ENCODE measurements around the gene FIBCD1.

The FIBCD1 gene

DNA sequence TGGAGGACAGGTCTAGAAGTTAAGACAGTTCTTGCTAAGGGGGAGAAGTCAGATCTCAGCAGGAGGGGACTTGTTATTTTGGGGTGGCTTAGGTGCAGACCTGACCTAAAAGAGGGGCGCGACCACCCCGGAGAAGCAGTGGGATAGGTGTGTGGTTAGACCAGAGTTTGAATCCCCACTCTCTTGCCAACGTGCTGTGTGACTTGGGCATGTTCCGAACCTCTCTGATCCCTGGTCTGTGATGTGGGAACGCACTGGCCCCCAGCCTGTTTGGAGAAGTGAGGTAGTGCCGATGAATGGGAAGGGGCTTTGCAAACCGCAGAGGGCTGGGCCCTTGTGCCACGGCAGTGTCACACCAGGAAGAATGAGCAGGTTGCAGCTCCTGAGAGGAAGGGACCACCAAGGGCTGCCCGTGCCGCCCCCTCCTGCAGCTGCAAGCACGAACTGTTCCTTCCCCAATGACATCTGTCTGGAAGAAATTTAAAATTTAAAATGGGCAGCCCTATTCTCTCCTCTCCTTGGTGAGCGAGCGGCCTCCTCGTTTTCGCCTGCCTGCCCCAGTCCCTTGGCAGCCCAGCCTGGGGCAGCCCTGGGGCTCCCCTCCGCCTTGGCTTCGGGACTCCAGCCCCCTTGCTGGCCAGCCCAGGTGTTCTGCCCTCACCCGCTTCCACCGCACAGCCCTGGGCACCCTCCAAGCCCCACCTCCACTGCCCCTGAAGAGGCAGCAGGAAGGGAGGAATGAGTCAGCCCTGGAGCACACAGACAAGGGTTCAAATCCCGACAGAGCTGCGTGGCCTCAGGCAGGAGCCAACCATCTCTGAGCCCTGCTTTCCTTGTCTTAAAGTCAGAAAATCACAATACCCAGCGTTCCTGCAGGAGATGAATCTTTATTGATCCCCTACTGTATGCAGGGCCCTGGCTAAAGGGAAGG, 1.6 kb downstream of the FIBCD1 start:
- DNase-seq (ENCODE audit: low read depth in 3 of 3, low spot score in 1 of 3), result no peak

DNA sequence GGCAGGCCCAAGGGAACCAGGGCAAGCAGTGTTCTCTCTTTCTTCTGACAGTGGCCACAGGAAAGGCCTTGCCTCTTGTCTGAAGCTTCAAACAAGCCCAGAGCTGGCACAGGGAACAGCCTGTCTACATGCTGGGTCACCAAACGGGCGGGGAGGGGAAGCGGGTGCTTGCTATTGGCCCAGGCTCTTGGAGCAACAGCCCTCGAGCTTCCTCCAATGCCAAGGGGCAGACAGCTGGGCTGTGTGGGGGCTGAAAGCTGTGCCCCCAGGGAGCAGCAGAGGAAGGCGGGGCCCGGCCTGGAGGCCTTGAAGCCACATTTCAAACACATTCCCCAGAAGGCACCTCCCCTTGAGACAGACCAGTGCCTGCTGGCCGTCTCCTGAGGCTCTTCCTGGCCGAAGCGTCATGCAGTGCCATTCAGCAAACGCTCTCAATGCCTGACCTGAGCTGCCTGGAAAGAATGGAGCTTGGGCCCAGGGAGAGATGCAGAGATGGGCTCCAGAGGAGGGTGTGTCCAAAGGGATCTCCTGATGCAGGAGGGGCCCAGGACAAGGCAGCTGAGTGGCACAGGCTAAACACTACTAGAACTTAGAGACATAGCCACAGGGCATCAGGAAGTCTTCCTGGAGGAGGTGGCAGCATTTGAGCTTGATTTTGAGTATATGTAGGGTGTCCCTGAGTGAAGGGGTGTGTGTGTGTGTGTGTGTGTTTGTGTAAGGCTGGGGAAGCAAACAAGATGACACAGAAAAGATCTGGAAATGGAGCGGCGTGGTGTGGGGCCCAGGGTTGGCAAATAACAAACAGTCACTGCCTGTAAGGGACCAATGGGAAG, 2.5 kb downstream of the FIBCD1 start:
- DNase-seq (ENCODE audit: low read depth in 3 of 3, low spot score in 1 of 3), result no peak

DNA sequence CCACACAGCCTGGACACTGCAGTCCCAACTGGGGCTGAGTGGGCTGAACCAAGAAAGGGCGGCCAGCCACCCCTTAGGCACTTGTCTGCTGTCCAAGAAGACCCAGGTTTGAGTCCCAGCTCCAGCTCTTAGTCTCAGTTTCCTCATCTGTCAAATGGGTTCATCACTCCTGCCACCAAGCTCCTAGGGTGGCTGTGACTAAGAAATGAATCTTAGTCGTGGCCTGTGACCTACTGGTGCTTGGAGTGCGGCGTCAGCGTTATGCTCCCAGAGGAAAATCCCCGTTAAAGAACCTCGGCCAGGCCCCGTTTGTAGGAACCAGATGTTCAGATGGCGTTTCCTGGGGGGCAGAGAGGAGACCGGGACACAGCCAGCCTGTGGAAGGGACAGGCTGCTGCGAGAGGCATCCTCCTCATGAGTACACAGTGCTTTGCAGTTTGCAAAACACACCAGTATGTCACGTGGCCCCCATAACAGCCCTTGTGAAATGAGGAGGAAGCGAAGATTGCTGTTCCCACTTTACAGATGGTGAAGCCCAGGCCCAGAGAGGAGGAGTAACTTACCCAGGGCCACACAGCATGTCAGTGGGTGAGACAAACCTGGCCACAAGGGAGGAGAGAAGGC, 3.3 kb downstream of the FIBCD1 start:
- DNase-seq (ENCODE audit: low read depth in 3 of 3, low spot score in 1 of 3), result no peak

DNA sequence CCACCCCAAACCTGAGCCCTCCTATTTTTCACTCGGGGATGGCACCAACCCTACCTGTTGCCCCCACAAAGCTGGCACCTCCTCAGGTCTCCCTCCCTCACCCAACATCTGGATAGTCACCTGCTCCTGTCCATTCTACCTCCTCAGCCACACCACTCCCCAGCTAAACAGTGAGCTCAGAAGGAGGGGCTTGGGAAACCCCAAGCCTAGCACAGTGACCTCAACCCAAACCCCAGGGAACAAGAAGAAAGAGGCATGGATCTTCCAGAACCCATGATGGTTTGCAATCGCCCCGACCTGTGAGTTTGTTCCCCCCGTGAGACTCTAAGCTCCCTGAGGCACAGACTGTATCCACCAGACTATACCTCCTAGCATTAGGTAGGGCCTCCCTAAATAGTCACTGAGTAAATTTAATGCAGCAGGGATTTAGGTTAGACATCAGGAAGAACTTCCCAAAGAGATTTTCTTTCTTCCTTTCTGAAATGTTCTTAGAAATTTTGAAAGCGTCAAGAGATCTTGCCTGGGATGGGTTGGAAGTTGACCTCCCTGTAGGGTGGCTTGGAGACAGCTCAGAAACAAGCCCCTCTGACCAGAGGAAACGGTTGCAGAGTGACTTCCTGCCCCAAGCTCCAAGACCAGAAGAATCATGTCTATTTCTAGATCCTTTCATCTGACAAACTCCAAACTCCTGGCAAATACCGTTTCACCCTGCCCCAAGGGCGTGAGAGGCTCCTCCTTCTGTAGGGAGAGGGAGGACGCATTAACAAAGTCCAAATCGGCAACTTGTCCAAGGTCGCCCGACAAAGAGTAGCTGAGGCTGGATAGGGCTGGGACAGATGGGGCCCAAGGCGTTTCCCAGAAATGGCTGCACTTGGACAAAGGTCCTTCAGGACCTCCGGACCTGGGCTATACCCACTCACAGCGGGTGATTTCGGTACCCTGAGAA, 4.1 kb downstream of the FIBCD1 start:
- DNase-seq (ENCODE audit: low read depth in 3 of 3, low spot score in 1 of 3), result no peak

DNA sequence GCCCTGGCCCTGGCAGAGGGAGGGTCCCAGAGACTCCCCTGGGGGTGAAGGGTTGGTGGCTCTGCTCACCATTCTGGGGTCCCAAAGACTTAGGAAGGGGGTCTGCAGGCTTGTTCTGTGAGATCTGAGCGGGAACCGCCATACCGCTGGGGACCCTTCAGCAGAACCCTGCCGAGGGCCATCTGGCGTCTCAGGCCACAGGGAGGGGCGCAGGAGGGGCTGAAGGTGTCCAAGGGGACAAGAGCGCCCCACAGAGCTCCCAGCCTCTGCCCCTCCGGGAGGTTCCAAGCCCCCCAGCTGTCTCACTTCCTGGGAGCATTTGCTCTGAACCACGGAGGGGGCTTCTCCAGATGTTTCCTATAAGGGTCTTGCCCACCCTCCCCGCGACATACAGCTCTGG, 4.8 kb downstream of the FIBCD1 start:
- DNase-seq (ENCODE audit: low read depth in 3 of 3, low spot score in 1 of 3), result no peak

DNA sequence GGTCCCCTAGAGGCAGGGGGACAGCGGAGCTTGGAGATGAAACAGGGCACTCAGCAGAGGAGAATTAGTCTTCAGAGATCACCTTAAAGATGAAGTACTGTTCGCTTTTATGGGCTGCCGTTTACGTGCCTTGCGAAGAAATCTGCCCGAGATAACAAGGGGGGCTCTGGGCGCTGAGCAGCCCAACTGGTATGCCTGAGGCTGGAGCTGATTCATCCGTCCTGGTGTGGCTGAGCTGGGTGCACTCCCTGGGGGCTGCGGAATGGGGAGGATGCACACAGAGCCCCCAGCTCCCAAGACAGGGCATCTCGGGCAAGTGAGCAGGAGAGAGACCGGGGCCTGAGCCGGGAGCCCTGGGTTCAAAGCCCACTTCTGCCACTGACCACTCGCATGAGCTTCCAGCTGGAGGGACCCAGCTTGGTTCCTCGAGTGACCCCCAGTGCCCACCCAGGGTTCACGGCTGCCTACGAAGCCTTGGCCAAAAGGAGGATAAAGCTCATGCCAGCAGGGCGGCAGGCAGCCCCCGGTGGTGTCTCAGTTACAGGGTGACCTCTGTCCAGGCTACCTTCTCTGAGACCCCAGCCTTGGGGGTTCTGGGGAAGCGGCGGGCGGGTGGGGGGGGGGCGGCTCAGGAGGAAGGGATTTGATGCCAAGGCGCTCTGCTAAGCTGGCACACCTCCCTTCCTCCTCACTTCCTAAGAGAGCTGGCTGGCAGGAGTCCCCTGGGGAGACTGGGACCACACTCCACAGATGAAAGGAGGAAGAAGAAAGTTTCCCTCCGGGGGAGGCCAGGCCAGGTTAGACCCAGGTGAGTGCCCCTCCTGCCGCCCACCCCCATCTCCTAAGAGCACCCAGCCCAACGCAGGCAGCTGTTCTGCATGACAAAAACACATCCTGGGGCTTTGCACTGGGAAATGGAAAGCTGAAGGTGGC, 5.7 kb downstream of the FIBCD1 start:
- no peak for DNase-seq (ENCODE audit: low read depth in 3 of 3, low spot score in 1 of 3)

DNA sequence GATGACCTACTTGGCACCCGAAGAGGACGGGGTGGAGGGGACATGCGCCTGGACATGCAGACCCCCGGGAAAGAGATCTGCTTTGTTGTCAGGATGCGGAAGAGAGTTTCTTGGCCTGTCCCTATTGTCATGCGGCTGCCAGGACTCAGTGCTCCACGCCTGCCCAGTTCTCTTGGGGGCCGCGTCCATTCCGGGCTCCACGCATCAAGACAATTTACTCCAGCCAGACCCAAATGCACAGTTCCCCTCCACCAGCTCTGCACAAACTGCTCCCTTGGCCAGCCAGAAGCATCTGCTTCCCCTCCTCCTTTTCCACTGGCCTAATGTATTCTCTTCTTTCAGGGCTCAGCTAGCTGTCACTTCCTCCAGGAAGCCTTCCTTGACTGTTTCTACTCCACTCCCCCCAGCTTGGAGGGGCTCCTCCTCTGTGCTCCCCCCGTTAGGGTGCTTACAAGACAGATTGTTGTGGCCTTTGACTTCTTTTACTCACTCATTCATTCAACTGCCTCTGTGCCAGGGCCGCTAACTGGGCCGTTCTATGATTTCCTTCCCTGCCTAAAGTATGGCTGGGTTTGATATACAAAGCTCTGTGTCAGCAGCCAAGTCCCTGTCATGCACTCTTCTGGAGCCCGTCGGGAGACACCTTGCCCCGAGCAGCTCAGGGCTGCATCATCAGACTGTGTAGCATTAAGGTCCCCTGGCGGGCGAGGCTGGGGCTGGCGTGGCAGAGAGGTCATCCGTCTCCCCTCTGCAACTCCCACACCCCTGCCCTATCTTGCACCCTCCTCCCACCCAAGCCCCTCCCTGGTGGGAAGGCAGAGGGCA, 6.6 kb downstream of the FIBCD1 start:
- no peak for DNase-seq (ENCODE audit: low read depth in 3 of 3, low spot score in 1 of 3)

DNA sequence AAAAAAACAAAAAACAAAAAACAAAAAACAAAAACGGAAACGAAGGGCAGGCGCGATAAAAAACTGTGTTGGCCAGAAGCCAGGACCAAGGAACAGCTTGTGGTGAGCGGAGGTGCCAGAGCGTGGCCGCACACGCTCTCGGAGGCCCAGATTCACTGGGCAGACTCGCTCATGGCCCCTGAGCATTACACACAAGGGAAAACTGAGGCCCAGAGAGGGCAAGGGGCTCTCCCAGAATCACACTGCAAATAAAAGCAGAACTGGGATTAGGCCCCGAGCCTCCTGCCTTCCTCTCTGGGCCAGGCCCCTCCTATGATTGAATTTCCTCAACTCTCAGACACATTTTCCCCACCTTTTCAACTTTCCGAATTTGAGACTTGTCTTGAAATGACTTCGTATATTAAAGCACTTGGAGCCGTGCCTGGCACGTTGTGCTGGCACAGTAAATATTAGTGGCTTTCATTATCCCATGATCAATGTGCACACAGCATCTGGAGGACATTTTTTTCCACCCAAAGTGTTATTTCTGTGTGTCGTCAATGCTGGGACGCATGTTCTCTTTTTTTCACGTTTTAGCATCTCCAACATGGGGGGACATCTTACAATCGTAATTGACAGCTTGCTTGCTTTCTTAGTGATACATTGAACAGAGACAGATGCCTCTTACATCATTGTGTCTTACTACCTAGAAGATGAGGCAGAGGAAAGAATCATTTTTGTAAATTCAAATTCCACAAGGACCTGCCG, 7.4 kb downstream of the FIBCD1 start:
- DNase-seq (ENCODE audit: low read depth in 3 of 3, low spot score in 1 of 3), result no peak

DNA sequence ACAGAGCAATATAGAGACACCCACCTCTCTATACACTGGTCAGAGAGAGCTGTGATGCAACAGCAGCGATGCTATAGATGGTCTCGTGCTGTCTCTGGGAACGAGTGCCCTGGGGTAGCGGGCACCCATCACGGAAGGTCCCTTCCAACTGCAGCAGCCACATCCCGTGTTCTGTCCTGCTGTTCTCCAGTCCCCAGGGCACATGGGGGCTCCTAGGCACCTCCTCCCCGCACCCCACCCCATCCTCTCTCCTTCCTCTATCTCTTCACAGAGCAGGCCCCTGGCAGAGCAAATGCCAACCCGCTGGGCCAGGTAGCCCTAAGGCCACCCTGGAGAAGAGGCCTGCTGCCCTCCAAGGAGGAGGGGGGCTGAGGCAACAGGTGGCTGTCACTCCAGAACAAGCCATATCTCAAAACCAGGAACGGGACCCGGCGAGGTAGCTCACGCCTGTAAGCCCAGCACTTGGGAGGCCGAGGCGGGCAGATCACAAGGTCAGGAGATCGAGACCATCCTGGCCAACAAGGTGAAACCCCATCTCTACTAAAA, 8.2 kb downstream of the FIBCD1 start:
- DNase-seq (ENCODE audit: low read depth in 3 of 3, low spot score in 1 of 3), result no peak

DNA sequence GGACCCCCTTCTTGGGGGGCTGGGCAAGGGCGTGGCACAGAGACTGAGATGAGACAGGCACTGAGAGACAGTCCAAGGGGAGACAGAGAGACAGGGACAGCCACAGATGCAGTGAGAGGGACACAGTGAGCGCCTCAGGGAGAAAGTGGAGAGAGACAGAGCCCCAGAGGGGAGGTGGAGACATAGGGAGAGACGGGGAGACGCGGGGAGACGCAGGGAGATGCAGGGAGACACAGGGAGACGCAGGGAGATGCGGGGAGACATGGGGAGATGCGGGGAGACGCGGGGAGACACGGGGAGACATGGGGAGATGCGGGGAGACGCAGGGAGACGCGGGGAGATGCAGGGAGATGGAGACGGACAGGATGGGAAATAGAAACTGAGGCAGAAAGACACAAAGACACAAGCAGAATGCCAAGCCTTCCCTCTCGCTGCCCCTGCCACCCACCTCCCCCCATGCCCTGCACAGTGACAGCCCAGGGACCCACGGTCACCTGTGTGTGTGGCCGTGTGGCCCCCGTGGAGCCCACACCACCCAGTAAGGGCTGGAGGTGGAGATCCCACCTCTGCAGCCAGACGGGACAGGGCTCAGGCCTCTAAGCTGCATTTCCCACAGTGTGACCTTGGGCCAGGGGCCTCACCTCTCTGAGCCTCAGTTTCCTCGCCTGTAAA, 8.8 kb downstream of the FIBCD1 start:
- no peak for DNase-seq (ENCODE audit: low read depth in 3 of 3, low spot score in 1 of 3)

DNA sequence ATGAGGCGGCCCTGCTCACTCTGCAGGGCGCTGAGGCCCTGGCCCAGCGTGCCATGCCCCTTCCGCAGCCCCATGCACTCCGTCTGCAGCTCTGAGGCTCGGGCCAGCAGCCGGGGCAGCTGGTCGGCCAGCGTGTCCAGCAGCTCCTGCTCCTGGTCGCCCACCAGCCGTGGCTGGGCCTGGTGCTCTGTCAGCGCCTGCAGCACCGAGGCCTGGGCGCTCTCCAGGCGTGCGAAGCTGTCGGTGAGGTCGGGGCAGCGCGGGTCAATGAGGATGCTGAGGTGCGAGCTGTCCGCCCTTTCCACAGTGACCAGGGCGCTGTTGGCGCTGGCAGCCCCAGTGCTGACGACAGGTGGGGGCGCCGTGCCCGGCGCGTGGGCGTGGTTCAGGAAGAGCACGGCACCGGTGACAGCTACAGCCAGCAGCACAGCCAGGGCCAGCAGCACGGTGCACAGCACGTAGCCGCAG, 9.4 kb downstream of the FIBCD1 start:
- no peak for DNase-seq (ENCODE audit: low read depth in 3 of 3, low spot score in 1 of 3)

DNA sequence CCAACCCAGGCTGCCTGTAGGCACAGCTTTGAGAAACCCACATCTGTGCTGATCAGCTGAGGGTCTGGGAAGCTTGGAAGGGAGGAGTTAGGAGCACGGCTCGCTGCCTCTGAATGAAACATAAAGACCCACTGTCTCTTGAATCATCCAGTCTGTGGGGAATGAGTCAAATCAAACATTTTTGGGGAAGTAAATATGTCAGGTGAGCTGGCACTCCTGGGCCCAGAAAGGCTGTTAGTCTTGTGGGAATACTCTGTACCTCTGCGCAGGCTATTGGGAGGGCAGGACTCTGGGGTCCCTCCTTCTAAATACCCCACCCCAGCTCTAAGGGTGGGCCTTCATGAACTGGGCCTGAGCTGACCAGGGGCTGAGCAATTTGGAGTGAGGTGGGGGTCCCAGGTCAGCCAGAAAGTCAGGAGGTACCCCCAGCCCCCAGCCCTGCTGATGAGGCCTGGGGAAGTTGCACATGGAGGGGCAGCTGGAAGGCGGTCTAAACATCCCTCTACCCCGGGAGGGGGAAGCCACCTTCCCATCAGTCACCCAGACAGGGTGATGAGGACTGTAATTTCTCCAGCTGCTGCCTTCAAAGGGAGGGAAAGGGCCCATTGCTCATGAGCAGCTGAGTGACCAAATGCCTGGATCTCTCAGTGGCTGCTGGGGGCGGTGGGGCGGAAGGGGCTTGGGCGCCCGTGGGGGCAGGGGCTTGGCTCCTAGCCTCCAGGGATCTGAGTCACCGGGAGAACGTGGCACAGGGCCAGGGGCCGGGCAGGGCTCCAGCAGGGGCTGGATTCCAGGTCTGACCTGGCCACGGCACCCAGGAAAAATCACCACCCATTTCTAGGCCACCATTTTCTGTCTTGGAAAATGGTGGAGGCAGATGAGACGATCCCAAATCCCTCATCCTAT, 10.8 kb downstream of the FIBCD1 start:
- no peak for DNase-seq (ENCODE audit: low read depth in 3 of 3, low spot score in 1 of 3)

DNA sequence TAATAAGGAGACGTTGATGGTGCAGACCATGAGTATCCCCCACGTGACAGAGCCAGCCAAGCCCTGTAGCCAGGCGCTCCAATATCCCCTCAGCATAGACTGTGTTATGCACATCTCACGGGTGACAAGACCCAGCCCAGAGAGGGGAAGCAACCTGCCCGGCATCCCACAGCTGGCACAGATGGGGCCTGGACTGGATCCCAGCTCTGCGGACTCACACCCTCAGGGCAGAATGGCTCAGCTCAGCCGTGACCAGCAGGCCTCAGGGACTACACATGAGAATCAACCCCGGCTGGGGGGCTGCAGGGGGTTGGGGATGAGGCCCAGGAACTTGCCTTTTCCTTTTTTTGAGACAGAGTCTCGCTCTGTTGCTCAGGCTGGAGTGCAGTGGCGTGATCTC, 11.7 kb downstream of the FIBCD1 start:
- no peak for DNase-seq (ENCODE audit: low read depth in 3 of 3, low spot score in 1 of 3)

DNA sequence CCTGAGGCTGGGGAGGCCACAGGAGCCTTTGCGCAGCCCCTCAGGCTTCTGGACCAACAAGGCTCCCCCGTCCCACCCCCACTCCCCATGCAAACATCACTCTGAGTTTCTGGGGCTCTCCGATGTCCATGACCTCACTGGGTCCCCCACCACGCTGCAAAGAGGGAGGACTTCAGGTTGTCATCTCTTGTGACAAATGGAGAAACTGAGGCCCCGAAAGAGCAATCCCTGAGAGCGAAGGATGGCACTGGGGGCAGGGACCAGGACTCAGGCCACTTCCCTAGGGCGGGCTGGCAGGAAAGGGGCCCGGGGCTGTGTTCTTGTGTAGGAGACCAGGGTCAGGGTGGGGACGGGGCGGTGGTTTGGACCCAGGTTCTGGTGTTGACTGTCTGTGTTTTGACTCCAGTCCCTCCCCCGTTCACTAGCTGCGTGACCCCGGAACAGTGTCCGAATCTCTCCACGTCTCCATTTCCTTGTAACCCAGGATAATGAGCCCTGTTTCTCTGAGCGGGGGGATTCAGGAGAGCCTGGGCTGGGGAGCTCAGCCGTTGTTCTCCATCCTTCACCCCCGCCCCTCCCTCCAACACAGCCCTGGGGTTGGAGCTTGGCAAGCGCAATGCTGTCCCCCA, 13.9 kb downstream of the FIBCD1 start:
- no peak for DNase-seq (ENCODE audit: low read depth in 3 of 3, low spot score in 1 of 3)

DNA sequence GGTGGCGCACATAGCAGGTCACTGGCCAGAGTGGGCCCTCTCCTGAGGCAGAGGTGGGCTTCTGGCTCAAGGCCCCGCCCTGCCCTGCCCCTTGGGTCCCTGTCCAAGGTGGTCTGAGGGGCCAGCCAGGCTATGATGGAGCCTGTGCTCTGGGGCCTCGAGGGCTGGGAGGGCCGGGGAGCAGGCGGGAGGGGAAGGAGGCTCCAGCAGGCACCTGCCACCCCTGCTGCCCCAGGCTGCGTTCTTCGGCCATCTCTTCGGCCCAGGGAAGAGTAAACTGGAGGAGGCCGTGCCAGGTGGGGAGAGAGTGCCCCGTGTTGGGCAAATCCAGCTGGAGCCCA, 14.6 kb downstream of the FIBCD1 start:
- no peak for DNase-seq (ENCODE audit: low read depth in 3 of 3, low spot score in 1 of 3)
